ENCODE measurements around the gene C1QTNF9. TPM values are rescaled to one million over a fixed set of nuclear protein-coding genes. Genes with fewer than 3 reads are reported as not detected.

The C1QTNF9 gene
- total RNA-seq, 1 donor from 2014 or later, result not detected

DNA sequence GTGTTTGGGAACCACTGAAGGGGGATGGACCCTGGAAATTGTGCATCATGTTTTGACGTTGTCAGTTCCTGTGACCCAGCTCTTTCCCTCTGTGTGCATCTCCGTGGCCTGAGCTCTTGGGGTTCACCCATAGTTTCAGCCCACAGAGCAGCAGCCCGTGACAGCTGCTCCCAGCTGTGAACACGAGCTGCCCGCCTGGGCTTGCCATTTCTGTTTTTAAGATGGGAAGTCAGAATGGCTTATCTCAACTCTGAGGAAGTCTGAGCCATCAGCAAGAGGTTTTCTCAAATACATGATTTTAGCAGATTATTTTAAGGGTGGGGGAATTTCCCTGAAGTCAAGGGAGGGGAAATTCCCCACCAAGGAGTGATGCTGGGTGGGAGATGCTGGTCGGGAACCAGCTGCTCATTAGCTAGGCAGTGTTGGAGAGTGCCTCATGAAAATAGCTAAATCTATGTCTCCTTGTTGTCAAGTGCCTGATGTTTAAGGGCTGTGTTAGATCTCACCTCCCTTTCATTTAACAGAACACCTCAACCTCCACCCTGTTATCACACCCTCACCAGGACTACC, 34.8 kb upstream of the C1QTNF9 start:
- H3K9me3 Mint-ChIP-seq, result no peaks in the 10 kb centered on the region
- H3K79me2 ChIP-seq (ENCODE audit: low read depth), result no peaks in the 10 kb centered on the region
- H3K4me1 Mint-ChIP-seq, result peaks cover 41% of the 10 kb centered on the region
- TF ChIP-seq, protein P1, sequence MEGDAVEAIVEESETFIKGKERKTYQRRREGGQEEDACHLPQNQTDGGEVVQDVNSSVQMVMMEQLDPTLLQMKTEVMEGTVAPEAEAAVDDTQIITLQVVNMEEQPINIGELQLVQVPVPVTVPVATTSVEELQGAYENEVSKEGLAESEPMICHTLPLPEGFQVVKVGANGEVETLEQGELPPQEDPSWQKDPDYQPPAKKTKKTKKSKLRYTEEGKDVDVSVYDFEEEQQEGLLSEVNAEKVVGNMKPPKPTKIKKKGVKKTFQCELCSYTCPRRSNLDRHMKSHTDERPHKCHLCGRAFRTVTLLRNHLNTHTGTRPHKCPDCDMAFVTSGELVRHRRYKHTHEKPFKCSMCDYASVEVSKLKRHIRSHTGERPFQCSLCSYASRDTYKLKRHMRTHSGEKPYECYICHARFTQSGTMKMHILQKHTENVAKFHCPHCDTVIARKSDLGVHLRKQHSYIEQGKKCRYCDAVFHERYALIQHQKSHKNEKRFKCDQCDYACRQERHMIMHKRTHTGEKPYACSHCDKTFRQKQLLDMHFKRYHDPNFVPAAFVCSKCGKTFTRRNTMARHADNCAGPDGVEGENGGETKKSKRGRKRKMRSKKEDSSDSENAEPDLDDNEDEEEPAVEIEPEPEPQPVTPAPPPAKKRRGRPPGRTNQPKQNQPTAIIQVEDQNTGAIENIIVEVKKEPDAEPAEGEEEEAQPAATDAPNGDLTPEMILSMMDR (IDR thresholded peaks at IDR 0.05), result no peak
- TF ChIP-seq EZH2 (IDR thresholded peaks at IDR 0.05) (no peak), EZH2phosphoT487 (IDR thresholded peaks at IDR 0.05) (no peak)
- no peak overlapping the region for H3K27ac ChIP-seq
- no peak overlapping the region for H3K4me3 Mint-ChIP-seq
- no peak overlapping the region for H3K9ac ChIP-seq
- no peak overlapping the region for H3K4me2 ChIP-seq
- no peaks in the 10 kb centered on the region for H3K27me3 ChIP-seq
- H3K36me3 ChIP-seq, result no peaks in the 10 kb centered on the region
- no peaks in the 10 kb centered on the region for H3K9me3 ChIP-seq (ENCODE audit: low read depth)
- H3K36me3 Mint-ChIP-seq, result peaks cover 2% of the 10 kb centered on the region
- peaks cover 6% of the 10 kb centered on the region for H4K20me1 ChIP-seq (ENCODE audit: low read depth)
- no peak overlapping the region for H2AFZ ChIP-seq (replicated peaks)
- peaks cover 28% of the 10 kb centered on the region for H3K4me1 ChIP-seq
- H3K27me3 Mint-ChIP-seq (ENCODE audit: insufficient read depth, low read depth), result peaks cover 4% of the 10 kb centered on the region
- no peak overlapping the region for H3K27ac Mint-ChIP-seq
- no peak overlapping the region for H3K4me3 ChIP-seq
- H3F3A ChIP-seq (ENCODE audit: low read depth), result peaks cover 16% of the 10 kb centered on the region
- no peak for DNase-seq (ENCODE audit: low spot score)

DNA sequence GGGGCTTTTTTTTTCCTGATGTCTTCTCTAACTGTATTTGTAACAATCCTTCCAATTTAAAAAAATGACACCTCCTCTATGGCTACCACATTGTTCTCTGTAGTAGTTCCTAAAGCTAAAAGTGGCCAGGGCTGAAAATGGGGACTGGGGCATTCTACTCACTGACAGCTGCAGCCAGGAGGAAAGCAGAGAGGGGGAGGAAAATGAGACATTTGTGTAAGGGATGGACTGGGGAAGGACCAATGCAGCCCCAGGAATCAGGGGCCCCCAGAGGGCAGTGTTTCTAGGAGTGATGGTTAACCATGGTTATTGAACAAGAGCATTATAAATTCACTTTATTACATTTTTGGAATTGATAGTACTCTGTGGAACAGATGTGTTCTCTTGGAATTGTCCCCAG, 34.3 kb upstream of the C1QTNF9 start:
- TF ChIP-seq, protein P1 (IDR thresholded peaks at IDR 0.05), result no peak
- TF ChIP-seq EZH2 (IDR thresholded peaks at IDR 0.05), result no peak
- Mint-ChIP-seq H3K27ac (no peak overlapping the region), H3K4me1 (peaks cover 38% of the 10 kb centered on the region), H3K9me3 (no peaks in the 10 kb centered on the region), H3K36me3 (peaks cover 2% of the 10 kb centered on the region), H3K27me3 (ENCODE audit: insufficient read depth, low read depth) (peaks cover 4% of the 10 kb centered on the region), H3K4me3 (no peak overlapping the region)
- Histone ChIP-seq H3K27ac (no peak overlapping the region), H3K36me3 (no peaks in the 10 kb centered on the region), H3K9me3 (ENCODE audit: low read depth) (no peaks in the 10 kb centered on the region), H3K4me3 (no peak overlapping the region), H3K4me2 (no peak overlapping the region), H3K79me2 (ENCODE audit: low read depth) (no peaks in the 10 kb centered on the region), H2AFZ (replicated peaks) (no peak overlapping the region), H4K20me1 (ENCODE audit: low read depth) (peaks cover 6% of the 10 kb centered on the region), H3F3A (ENCODE audit: low read depth) (peaks cover 16% of the 10 kb centered on the region), H3K9ac (no peak overlapping the region), H3K27me3 (no peaks in the 10 kb centered on the region), H3K4me1 (peaks cover 28% of the 10 kb centered on the region)
- no peak for DNase-seq (ENCODE audit: low spot score)

DNA sequence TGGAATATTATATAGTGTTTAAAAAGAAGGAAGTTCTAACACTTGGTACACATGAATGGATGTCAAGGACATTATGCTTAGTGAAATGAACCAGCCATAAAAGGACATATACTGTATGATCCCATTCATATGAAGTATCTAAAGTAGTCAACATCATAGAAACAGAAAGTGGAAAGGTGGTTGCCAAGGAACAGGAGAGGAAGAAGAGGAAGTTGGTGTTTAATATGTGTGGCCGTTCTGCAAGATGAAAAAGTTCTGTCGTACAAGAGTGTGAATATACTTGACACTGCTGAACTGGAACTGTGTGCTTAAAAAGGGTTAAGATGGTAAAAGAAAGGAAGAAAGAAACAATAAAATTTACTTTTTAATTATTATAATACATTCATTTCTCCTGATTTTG, 33.1 kb upstream of the C1QTNF9 start:
- Mint-ChIP-seq H3K27ac (no peak overlapping the region), H3K4me3 (no peak overlapping the region), H3K9me3 (no peaks in the 10 kb centered on the region), H3K27me3 (ENCODE audit: insufficient read depth, low read depth) (peaks cover 4% of the 10 kb centered on the region), H3K36me3 (peaks cover 2% of the 10 kb centered on the region), H3K4me1 (peaks cover 25% of the 10 kb centered on the region)
- H3K4me2 ChIP-seq, result no peak overlapping the region
- no peak overlapping the region for H3K4me3 ChIP-seq
- TF ChIP-seq EZH2 (IDR thresholded peaks at IDR 0.05) (no peak), EZH2phosphoT487 (IDR thresholded peaks at IDR 0.05) (no peak)
- TF ChIP-seq, protein P1 (IDR thresholded peaks at IDR 0.05), result no peak
- H3K9me3 ChIP-seq (ENCODE audit: low read depth), result no peaks in the 10 kb centered on the region
- H3K36me3 ChIP-seq, result no peaks in the 10 kb centered on the region
- no peaks in the 10 kb centered on the region for H4K20me1 ChIP-seq (ENCODE audit: low read depth)
- peaks cover 22% of the 10 kb centered on the region for H3K4me1 ChIP-seq
- H3K27ac ChIP-seq, result no peak overlapping the region
- no peak overlapping the region for H3K9ac ChIP-seq
- no peaks in the 10 kb centered on the region for H3K79me2 ChIP-seq (ENCODE audit: low read depth)
- H3F3A ChIP-seq (ENCODE audit: low read depth), result peaks cover 6% of the 10 kb centered on the region
- DNase-seq (ENCODE audit: low spot score), result no peak
- no peak overlapping the region for H2AFZ ChIP-seq (replicated peaks)
- H3K27me3 ChIP-seq, result no peaks in the 10 kb centered on the region
